ENCODE results near the gene AK1. TPM values are rescaled to one million over a fixed set of nuclear protein-coding genes. Genes with fewer than 3 reads are reported as not detected.

The AK1 gene
- total and polyA plus RNA-seq, 10 of the 15 experiments (the other 5 are each of a cell fraction or from before 2014, with no cell fraction given): 0.23 to 3.1 (median 1.8) TPM

DNA sequence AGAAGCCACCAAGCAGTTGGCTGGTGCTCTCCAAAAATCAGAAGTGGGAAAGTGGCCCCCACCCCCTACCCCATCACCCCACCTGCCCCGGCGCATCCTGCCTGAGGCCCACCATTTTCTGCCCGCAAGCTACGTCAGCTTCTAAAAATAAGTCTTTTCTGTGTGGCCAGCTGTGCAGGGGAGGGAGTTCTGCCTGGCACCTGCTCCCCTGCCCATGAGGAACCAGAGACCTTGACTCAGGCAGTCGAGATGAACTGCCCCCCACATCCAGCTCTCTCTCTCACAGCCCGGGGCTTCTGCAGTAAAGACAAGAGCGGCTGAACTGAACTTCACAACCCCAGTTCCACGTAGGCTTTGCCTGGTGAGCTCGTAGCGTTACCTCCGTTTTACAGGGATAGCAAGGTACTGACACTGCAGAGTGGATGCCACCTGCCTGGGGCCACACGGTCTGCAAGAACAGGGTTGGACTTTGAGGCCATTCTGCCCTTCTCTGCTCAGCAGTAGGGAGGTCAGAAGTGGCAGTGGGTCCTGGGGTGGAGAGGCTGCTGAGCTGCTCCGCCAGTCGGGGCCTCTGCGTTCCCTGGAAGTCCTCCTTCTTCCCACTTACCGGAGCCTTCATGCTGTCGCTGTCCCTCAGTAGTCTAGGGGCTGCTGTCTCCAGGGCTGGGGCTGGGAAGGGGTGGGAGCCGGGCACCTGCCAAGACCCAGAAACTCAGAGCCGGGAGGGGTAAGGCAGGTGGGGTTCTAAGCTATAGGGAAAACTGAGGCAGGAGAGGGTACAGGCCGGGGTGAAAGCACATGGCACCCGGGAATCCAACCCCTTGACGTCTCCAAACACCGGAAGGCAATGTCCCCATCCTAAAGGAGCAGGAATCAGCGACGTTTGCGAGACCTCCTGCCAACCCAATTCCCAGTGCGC, 38.6 kb upstream of the AK1 start (continued):
- TF ChIP-seq, protein P1, sequence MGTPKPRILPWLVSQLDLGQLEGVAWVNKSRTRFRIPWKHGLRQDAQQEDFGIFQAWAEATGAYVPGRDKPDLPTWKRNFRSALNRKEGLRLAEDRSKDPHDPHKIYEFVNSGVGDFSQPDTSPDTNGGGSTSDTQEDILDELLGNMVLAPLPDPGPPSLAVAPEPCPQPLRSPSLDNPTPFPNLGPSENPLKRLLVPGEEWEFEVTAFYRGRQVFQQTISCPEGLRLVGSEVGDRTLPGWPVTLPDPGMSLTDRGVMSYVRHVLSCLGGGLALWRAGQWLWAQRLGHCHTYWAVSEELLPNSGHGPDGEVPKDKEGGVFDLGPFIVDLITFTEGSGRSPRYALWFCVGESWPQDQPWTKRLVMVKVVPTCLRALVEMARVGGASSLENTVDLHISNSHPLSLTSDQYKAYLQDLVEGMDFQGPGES (IDR thresholded peaks at IDR 0.05): no peak
- TF ChIP-seq ZNF274 (IDR thresholded peaks at IDR 0.05; ENCODE audit: insufficient read depth, insufficient read length): no peak
- no peak for TF ChIP-seq SUZ12 (IDR thresholded peaks at IDR 0.05; ENCODE audit: unreplicated experiment)
- TF ChIP-seq, protein P2, sequence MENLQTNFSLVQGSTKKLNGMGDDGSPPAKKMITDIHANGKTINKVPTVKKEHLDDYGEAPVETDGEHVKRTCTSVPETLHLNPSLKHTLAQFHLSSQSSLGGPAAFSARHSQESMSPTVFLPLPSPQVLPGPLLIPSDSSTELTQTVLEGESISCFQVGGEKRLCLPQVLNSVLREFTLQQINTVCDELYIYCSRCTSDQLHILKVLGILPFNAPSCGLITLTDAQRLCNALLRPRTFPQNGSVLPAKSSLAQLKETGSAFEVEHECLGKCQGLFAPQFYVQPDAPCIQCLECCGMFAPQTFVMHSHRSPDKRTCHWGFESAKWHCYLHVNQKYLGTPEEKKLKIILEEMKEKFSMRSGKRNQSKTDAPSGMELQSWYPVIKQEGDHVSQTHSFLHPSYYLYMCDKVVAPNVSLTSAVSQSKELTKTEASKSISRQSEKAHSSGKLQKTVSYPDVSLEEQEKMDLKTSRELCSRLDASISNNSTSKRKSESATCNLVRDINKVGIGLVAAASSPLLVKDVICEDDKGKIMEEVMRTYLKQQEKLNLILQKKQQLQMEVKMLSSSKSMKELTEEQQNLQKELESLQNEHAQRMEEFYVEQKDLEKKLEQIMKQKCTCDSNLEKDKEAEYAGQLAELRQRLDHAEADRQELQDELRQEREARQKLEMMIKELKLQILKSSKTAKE (IDR thresholded peaks at IDR 0.05; ENCODE audit: low read depth, poor library complexity, severe bottlenecking): no peak
- TF ChIP-seq, protein P3, sequence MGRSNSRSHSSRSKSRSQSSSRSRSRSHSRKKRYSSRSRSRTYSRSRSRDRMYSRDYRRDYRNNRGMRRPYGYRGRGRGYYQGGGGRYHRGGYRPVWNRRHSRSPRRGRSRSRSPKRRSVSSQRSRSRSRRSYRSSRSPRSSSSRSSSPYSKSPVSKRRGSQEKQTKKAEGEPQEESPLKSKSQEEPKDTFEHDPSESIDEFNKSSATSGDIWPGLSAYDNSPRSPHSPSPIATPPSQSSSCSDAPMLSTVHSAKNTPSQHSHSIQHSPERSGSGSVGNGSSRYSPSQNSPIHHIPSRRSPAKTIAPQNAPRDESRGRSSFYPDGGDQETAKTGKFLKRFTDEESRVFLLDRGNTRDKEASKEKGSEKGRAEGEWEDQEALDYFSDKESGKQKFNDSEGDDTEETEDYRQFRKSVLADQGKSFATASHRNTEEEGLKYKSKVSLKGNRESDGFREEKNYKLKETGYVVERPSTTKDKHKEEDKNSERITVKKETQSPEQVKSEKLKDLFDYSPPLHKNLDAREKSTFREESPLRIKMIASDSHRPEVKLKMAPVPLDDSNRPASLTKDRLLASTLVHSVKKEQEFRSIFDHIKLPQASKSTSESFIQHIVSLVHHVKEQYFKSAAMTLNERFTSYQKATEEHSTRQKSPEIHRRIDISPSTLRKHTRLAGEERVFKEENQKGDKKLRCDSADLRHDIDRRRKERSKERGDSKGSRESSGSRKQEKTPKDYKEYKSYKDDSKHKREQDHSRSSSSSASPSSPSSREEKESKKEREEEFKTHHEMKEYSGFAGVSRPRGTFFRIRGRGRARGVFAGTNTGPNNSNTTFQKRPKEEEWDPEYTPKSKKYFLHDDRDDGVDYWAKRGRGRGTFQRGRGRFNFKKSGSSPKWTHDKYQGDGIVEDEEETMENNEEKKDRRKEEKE (IDR thresholded peaks at IDR 0.05): no peak
- no peak for TF ChIP-seq STAT3 (IDR thresholded peaks at IDR 0.05; ENCODE audit: low read depth, low read length)
- TF ChIP-seq, protein P4, sequence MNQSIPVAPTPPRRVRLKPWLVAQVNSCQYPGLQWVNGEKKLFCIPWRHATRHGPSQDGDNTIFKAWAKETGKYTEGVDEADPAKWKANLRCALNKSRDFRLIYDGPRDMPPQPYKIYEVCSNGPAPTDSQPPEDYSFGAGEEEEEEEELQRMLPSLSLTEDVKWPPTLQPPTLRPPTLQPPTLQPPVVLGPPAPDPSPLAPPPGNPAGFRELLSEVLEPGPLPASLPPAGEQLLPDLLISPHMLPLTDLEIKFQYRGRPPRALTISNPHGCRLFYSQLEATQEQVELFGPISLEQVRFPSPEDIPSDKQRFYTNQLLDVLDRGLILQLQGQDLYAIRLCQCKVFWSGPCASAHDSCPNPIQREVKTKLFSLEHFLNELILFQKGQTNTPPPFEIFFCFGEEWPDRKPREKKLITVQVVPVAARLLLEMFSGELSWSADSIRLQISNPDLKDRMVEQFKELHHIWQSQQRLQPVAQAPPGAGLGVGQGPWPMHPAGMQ (IDR thresholded peaks at IDR 0.05; ENCODE audit: borderline replicate concordance): no peak
- TF ChIP-seq RFX5 (IDR thresholded peaks at IDR 0.05; ENCODE audit: low read depth, low read length): no peak
- TF ChIP-seq SIX5 (IDR thresholded peaks at IDR 0.05; ENCODE audit: low read depth, low read length, severe bottlenecking): no peak
- TF ChIP-seq PAX8 (IDR thresholded peaks at IDR 0.05): no peak
- TF ChIP-seq TCF3 (IDR thresholded peaks at IDR 0.05; ENCODE audit: borderline replicate concordance, insufficient read depth, low read depth, low read length): peak; percentile 84
- TF ChIP-seq, protein P5, sequence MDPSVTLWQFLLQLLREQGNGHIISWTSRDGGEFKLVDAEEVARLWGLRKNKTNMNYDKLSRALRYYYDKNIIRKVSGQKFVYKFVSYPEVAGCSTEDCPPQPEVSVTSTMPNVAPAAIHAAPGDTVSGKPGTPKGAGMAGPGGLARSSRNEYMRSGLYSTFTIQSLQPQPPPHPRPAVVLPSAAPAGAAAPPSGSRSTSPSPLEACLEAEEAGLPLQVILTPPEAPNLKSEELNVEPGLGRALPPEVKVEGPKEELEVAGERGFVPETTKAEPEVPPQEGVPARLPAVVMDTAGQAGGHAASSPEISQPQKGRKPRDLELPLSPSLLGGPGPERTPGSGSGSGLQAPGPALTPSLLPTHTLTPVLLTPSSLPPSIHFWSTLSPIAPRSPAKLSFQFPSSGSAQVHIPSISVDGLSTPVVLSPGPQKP (IDR thresholded peaks at IDR 0.05; ENCODE audit: low read depth, low read length): no peak

Data from GM12878 (cell line).